Measurements from ENCODE around the gene HDAC5.

Gene HDAC5

GRCh38 chr17:44076716-44077594 lies 46.5 kb downstream of the HDAC5 start:
- Histone ChIP-seq H3K9ac (ENCODE audit: low read depth, low read length) (0 out of 2 replicates have a peak overlapping the region, but pooled peaks have one; percentile 7), H3K9me3 (ENCODE audit: insufficient read depth, low read length, severe bottlenecking) (no peaks in the 10 kb centered on the region), H3K79me2 (ENCODE audit: insufficient read depth, low read length) (peaks cover 18% of the 10 kb centered on the region), H3K27me3 (ENCODE audit: insufficient read depth, low read length, poor library complexity) (no peaks in the 10 kb centered on the region), H3K27ac (ENCODE audit: low read length) (no peak overlapping the region), H3K4me2 (ENCODE audit: insufficient read depth, low read length) (no peak overlapping the region), H3K36me3 (ENCODE audit: insufficient read depth, low read length) (peaks cover 42% of the 10 kb centered on the region), H3K4me1 (ENCODE audit: insufficient read depth, low read length) (peaks cover 11% of the 10 kb centered on the region), H4K20me1 (ENCODE audit: insufficient read depth, low read length) (peaks cover 2% of the 10 kb centered on the region; the same call in 1 of the 2 replicates), H2AFZ (ENCODE audit: low read depth, low read length) (no peak overlapping the region), H3K4me3 (ENCODE audit: low read depth in 1 of 2, low read length in 2 of 2) (no peak overlapping the region)
- no peak for DNase-seq
- no peak for TF ChIP-seq EZH2 (IDR thresholded peaks at IDR 0.05; ENCODE audit: borderline replicate concordance, low read depth, low read length, severe bottlenecking)
- TF ChIP-seq, protein P1, sequence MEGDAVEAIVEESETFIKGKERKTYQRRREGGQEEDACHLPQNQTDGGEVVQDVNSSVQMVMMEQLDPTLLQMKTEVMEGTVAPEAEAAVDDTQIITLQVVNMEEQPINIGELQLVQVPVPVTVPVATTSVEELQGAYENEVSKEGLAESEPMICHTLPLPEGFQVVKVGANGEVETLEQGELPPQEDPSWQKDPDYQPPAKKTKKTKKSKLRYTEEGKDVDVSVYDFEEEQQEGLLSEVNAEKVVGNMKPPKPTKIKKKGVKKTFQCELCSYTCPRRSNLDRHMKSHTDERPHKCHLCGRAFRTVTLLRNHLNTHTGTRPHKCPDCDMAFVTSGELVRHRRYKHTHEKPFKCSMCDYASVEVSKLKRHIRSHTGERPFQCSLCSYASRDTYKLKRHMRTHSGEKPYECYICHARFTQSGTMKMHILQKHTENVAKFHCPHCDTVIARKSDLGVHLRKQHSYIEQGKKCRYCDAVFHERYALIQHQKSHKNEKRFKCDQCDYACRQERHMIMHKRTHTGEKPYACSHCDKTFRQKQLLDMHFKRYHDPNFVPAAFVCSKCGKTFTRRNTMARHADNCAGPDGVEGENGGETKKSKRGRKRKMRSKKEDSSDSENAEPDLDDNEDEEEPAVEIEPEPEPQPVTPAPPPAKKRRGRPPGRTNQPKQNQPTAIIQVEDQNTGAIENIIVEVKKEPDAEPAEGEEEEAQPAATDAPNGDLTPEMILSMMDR (IDR thresholded peaks at IDR 0.05; ENCODE audit: borderline replicate concordance, extremely low read depth, low read length, poor library complexity, severe bottlenecking): no peak
- ATAC-seq (ENCODE audit: insufficient read depth, low read depth): no peak

GRCh38 chr17:44075598-44076293 lies 47.7 kb downstream of the HDAC5 start:
- Histone ChIP-seq H3K79me2 (ENCODE audit: insufficient read depth, low read length) (peaks cover 30% of the 10 kb centered on the region), H3K27ac (ENCODE audit: low read length) (no peak overlapping the region), H3K9me3 (ENCODE audit: insufficient read depth, low read length, severe bottlenecking) (no peaks in the 10 kb centered on the region), H3K9ac (ENCODE audit: low read depth, low read length) (no peak overlapping the region), H3K36me3 (ENCODE audit: insufficient read depth, low read length) (peaks cover 42% of the 10 kb centered on the region), H4K20me1 (ENCODE audit: insufficient read depth, low read length) (peaks cover 2% of the 10 kb centered on the region; the same call in 1 of the 2 replicates), H3K4me1 (ENCODE audit: insufficient read depth, low read length) (peaks cover 19% of the 10 kb centered on the region), H3K27me3 (ENCODE audit: insufficient read depth, low read length, poor library complexity) (no peaks in the 10 kb centered on the region), H3K4me2 (ENCODE audit: insufficient read depth, low read length) (no peak overlapping the region), H3K4me3 (ENCODE audit: low read depth in 1 of 2, low read length in 2 of 2) (no peak overlapping the region), H2AFZ (ENCODE audit: low read depth, low read length) (no peak overlapping the region)
- ATAC-seq (ENCODE audit: insufficient read depth, low read depth): no peak
- TF ChIP-seq, protein P1 (IDR thresholded peaks at IDR 0.05; ENCODE audit: borderline replicate concordance, extremely low read depth, low read length, poor library complexity, severe bottlenecking): no peak
- no peak for TF ChIP-seq EZH2 (IDR thresholded peaks at IDR 0.05; ENCODE audit: borderline replicate concordance, low read depth, low read length, severe bottlenecking)
- no peak for DNase-seq

GRCh38 chr17:44074911-44075285 lies 48.5 kb downstream of the HDAC5 start:
- Histone ChIP-seq H3K9ac (ENCODE audit: low read depth, low read length) (no peak overlapping the region), H3K27ac (ENCODE audit: low read length) (no peak overlapping the region), H3K36me3 (ENCODE audit: insufficient read depth, low read length) (peaks cover 42% of the 10 kb centered on the region), H3K4me3 (ENCODE audit: low read depth in 1 of 2, low read length in 2 of 2) (no peak overlapping the region), H4K20me1 (ENCODE audit: insufficient read depth, low read length) (peaks cover 2% of the 10 kb centered on the region; the same call in 1 of the 2 replicates), H3K4me2 (ENCODE audit: insufficient read depth, low read length) (no peak overlapping the region), H3K9me3 (ENCODE audit: insufficient read depth, low read length, severe bottlenecking) (no peaks in the 10 kb centered on the region), H3K4me1 (ENCODE audit: insufficient read depth, low read length) (peaks cover 24% of the 10 kb centered on the region), H3K79me2 (ENCODE audit: insufficient read depth, low read length) (peaks cover 31% of the 10 kb centered on the region), H2AFZ (ENCODE audit: low read depth, low read length) (no peak overlapping the region), H3K27me3 (ENCODE audit: insufficient read depth, low read length, poor library complexity) (no peaks in the 10 kb centered on the region)
- TF ChIP-seq EZH2 (IDR thresholded peaks at IDR 0.05; ENCODE audit: borderline replicate concordance, low read depth, low read length, severe bottlenecking): no peak
- TF ChIP-seq, protein P1 (IDR thresholded peaks at IDR 0.05; ENCODE audit: borderline replicate concordance, extremely low read depth, low read length, poor library complexity, severe bottlenecking): no peak
- DNase-seq (no peak), ATAC-seq (ENCODE audit: insufficient read depth, low read depth) (no peak)

Data from DND-41 (cell line).